GM18502 (cell line): ENCODE measurements around the gene TSPAN16.
"Not testable (repeated sequence)": the region's sequence is repeated elsewhere in the genome, so short reads cannot be mapped to it uniquely, and the experiment has no call there.

Experiments
- ATAC-seq: cut with Tn5 transposase; IDR thresholded peaks from one replicate; pipeline ENCODE4 v1.9.1; 2021; ENCODE audit warnings: mild to moderate bottlenecking; ENCODE audit not compliant: unreplicated experiment, poor library complexity

The TSPAN16 gene

DNA sequence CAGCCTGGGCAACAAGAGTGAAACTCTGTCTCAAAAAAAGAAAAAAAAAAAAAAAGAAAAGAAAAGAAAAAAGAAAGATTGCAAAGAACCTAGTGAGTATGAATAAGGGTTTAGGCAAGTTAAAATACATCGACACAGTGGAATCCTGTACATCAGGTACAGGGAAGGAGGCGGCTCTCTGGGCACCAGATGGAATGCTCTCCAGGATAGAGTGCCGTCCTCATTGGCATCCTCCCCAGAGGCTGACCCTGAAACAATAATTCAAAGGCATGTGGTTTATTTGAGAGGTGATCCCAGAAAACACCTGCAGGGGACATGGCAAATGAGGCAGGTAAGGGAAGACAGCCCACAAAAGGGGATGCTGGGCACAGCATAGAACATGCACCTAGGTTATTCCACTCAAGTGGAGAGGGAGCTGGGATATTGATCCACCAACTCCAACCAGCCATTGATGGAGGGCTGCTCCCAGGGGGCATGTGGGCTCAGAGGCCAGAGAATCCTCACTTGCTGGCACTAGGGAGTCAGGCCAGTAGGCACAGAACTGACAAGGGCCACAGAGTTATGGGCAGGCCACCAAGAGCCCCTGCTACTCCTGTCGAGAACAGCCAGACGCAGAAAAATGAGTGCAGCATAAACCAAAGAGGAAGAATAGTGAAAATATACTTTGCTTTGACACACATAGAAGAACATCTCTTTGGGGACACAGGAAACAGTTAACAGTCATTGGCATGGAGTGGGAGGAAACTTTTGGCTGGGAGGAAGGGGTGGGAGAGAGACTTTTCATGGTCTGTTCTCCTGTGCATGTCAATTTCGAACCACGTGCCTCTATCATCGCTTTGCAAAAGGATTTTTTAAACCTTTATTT is 4.2 kb downstream of the TSPAN16 start:
- no peak for ATAC-seq

DNA sequence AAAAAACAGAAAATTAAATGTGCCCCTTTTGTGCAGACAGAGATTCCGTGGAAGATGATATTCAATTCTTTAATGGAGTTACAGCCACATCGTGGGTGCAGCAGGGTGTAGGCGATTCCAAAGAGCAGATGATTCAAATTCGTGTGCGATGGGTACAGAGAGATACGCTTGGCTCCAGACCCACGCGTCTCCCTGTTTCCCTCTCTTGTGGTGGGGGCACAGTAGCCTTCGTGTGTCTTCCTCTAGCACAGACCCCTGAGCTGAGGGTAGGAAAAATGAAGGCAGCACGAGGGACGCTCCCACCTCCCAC is 4.8 kb downstream of the TSPAN16 start:
- no peak for ATAC-seq

DNA sequence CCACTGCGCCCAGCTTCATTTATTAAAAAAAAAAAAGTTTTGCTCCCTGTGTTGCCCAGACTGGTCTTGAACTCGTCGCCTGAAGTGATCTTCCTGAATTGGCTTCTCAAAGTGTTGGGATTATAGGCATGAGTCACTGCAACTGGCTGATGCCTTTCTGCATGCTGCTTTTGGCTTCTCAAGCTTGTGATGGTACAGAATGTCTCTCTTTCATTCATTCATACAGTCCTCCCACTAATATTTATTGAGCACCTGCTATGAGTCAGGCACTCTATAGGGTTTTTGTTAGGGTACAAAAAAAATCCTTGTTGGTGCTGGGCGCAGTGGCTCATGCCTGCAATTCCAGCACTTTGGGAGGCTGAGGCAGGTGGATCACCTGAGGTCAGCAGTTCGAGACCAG is 9.0 kb downstream of the TSPAN16 start:
- ATAC-seq = no peak

DNA sequence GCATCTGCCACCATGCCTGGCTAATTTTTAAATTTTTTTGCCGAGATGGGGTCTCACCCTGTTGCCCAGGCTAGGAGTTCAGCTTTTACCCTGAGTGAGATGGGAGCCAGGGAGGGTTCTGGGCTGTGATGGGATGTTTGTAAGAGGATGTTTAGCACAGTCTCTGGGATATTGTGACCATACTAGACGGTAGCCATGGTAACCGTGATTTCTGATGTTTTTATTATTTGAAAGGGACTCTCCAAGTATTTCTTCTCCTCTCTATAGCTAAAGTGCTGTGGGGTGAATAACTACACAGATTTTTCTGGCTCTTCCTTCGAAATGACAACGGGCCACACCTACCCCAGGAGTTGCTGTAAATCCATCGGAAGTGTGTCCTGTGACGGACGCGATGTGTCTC is 10.4 kb downstream of the TSPAN16 start:
- no peak for ATAC-seq

DNA sequence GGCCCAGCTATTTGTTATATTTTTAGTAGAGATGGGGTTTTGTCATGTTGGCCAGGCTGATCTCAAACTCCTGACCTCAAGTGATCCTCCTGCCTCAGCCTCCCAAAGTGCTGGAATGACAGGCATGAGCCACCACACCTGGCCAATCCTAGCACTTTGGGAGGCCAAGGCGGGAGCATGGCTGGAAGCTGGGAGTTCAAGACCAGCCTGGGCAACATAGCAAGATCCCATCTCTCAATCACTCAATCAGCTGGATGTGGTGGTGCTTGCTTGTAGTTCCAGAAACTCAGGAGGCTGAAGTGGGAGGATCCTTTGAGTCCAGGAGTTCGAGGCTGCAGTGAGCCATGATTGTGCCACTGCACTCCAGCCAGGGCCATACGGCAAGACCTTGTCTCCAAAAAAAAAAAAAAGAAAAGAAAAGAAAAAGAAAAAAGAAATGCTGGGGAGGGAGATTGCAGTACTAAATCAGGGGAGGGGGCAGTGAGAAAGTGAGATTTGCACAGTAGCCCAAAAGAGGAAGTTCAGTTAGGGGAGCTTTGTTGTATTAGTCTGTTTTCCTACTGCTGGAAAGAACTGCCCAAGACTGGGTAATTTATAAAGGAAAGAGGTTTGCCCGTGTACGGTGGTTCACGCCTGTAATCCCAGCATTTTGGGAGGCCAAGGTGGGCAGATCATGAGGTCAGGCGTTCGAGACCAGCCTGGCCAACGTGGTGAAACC is 24.5 kb downstream of the TSPAN16 start:
- ATAC-seq = not testable (repeated sequence)

DNA sequence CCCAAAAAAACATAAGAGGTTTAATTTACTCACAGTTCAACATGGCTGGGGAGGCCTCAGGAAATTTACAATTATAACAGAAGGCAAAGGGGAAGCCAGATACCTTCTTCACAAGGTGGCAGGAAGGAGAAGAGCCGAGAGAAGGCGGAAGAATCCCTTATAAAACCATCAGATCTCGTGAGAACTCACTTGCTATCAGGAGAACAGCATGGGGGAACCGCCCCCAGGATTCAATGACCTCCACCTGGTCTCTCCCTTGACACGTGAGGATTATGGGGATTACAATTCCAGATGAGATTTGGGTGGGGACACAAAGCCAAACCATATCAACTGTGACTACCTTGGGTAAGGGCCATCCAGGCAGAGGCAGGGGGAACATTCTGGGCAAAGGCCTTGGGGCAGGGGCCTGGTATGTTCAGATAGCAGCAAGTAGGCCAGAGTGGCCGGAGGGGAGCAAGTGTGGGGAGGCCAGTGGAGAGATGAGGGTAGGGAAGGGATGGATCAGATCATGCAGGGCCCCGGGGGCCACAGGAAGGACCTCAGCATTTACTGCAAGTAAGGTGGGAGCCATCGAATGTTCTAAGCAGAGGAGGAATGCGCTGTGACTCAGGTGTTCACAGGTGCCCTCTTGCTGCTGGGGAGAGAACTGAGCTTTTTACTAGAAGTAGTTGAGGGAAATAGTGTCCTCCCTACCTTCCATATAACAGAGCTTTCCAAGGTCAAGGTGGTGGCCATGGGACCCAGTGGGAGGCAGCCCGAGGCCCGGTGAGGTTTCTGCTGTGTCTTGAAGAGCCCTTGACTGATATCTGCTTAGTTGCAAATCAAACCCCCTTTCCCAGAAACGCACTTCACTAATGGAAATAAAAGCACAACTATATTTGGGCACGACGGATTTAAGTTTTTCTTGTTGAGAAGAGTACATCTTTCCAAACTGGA is 25.5 kb downstream of the TSPAN16 start:
- no peak for ATAC-seq

DNA sequence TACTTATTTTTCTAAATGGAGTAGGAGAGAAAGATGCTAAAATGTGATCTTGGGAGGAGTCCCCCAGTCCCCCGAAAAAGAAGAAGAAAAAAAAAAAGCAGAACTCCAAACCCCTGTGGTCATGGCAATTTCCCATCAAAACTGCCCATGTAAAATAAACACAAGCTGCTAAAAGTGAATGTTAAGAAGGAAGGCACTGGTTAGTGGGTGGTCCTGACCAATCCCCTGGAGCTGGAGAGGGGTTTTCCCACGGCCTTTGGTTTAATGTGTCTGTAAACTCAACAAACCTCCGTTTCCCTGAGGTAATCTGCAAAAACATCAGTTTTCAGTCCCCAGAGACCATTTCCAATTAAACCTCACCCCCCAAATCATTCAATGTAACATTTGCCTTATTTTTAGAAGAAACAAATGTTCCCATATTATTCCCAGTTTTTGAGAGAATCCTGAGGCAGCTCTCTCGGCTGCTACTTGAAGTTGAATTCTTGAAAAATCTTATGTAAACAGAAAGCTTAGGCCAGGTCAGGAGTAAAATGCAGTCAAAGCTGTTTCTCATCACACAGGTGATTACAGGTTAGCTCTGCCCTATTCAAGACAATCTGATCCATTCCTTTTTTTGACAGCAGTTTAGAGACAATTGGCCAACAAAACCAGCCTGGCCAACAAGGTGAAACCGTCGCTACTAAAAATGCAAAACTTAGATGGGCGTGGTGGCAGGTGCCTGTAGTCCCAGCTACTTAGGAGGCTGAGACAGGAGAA is 26.5 kb downstream of the TSPAN16 start:
- no peak for ATAC-seq

DNA sequence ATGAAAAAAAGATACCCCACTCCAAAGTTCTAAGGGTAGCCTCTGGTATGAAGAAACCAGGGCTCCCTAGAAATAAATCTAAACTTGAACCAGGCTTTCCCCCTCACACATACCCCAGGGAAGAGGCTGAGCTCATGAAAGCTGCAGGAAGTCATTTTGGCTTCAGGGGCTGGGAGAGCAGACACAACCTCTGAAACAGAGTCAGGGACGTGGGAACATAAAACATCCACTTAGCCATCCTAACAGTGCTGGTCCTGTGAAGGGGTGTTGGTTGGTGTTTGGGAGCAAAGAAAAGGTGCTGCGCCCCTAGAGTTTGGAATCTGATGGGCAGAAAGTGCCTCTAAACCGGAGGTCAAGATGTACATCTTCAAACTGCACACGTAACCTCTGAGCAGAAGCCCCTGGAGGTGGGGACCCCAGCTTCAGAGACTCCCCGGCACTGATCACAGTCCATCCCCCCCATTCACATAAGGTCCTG is 27.7 kb downstream of the TSPAN16 start:
- no peak for ATAC-seq

DNA sequence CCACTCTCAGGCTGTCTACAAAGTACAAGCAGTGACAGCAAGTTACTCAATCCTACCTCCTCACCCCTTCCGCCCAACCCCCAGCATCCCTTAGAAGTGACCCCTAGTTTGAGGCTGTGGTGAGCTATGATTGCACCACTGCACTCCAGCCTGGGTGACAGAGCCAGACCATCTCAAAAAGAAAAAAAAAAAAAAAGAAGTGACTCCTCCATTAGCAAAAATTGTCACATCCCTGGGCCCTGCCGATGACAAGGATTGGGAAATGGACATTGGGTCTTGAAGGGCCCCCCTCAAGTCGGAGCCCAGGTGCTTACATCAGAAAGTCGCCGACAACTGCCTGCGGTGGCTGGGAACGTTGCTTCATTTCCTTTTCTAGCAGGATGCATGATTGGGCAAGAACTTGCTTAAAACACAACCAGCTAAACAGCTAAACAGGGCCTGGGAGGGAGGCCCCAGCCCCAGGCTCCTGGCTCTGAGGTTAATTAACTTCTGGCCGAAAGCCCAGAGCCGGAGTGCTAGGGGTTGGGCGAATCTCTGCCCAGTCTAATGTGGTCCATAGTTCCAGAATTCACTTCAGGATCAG is 28.2 kb downstream of the TSPAN16 start:
- no peak for ATAC-seq

DNA sequence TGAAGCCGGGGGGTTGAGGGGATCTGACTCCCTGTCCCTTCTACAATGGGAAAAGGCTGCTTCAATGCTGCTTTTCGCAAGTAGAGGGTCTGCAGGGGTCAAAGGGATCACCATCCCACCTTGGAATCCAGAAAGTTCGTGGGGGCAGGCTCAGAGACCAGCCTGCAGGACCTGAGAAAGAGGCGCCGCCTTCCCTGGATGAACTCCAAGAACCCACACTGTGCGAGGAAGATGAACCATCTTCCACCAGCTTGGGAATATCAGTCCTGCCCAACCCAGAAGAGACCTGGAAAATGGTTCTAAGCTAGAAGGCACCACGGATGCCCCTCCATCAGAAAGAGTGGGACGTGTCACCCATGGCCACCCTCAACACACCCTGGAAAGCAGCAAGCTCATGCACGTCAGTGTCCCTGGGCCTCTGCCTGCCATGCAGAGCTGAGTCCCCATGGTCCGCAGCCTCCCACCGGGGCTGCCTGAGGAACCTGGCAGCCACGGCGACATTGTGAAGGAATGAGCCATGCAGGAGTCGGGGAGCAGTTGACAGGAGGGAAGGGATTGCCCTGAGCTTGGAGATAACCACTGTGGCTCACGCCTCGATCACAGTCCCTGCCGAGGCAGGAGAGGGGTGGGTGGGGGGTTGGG is 28.9 kb downstream of the TSPAN16 start:
- ATAC-seq = no peak

DNA sequence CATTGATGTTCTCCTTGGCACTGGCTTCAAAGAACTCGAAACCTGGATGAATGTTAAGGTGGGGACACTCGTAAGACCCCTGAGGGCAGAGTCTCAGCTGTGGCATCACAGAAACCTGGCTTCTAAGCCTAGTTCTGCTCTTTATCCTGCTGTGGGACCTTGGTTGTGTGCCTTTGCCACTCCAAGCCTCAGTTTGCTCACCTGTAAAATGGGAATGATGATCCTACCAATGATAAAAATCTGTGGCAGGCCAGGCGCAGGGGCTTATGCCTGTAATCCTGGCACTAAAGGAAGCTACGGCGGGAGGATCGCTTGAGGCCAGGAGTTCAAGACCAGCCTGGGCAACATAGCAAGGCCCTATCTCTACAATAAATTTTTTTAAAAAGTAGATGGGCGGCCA is 29.6 kb downstream of the TSPAN16 start:
- ATAC-seq = no peak

DNA sequence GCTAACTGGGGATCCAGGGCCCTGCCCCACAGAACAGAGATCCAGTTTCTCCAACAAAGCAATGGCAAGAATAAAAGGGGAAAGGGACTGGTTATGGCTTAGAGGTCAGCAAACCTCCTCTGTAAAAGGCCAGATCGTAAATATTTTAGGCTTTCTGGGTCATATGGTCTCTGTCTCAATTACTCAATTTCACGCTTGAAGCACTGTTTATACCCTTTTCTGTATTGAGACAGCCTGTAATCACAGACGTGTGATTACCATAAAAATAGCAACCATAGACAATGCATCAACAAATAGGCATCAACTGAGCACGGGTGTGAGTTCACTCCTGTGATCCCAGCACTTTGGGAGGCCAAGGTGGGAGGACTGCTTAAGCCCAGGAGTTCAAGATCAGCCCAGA is 34.2 kb downstream of the TSPAN16 start:
- ATAC-seq = no peak

DNA sequence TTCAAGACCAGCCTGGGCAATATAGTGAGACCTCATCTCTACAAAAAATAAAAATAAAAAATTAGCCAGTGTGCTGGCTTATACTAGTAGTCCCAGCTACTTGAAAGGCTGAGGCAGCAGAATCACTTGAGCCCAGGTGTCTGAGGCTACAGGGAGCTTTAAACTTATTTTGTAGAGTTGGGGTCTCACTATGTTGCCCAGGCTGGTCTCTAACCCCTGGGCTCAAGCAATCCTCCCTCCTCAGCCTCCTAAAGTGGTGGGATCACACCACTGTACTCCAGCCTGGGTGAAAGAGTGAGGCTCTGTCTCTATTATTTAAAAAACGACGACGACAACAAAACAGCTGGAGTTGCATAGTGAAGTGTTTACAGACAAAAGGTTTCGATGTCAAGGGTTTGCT is 35.5 kb downstream of the TSPAN16 start:
- ATAC-seq = no peak

DNA sequence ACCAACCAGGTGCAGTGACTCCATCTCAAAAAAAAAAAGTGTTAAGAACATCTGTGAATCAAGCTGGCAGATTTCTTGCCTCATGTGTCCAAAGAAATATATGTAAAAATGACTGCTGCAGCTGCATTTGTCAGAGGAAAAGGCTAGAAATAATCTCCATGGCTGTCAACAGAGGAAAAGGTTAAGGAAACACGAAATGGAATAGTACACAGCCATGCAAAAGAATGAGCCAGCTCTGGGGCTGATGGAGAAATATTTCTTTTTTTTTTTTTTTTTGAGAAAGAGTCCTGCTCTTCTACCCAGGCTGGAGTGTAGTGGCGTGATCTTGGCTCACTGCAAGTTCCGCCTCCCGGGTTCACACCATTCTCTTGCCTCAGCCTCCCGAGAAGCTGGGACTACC is 36.9 kb downstream of the TSPAN16 start:
- no peak for ATAC-seq

DNA sequence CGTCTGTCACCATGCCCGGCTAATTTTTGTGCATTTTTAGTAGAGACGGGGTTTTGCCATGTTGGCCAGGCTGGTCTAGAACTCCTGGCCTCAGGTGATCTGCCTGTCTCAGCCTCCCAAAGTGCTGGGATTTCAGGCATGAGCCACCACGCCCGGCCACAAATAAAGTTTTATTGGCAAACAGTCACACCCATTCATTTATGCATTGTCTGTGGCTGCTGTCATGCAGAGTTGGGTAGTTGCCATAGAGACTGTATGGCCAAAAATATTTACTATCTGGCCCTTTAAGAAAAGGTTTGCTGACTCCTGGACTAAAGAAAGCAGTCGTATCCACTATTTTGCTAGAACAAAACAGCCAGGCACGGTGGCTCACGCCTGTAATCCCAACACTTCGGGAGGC is 37.9 kb downstream of the TSPAN16 start:
- not testable (repeated sequence) for ATAC-seq

DNA sequence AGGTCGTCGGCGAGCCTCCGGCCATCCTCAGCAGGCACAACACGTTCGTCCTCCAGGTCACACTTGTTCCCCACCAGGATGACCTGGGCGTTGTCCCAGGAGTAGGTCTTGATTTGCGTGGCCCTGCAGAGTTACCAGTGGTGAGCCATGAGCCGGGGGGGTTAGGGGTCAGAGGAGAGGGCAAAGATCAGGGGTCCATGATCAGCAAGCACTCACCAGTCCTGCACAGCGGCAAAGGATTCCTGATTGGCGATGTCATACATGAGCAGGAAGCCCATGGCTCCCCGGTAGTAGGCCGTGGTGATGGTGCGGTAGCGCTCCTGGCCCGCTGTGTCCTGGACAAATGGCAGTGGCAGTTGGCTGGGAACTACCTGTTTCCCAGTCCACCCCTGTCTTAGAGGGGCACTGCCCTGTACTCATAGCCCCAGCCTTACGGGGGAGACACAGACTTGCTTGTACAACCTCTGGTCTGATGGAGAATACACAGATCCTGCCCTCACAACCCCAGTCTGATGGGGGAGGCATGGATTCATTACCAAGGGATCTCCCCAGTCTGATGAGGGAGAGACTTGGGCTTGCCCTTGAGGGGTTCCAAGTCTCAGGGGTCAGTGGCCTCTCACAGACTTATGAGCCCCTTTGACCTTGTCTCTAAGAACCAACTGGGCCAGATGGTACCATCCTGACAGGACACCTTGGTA is 39.6 kb downstream of the TSPAN16 start:
- no peak for ATAC-seq

DNA sequence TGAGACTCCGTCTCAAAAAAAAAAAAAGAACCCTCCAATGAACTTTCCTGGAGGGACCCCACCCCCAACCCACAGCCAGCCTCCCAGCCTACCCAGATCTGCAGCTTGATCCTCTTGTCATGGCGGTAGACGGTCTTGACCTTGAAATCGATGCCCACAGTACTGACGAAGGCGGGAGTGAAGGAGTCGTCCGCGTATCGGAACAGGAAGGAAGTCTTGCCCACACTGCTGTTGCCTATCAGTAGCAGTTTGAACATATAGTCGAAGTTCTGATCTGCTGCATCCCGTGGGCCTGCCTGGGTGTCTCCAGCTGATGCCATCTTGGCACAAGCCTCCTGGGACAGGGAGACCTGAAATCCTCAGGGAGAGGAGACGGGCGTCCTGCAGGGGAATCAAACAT is 41.1 kb downstream of the TSPAN16 start:
- ATAC-seq = no peak

DNA sequence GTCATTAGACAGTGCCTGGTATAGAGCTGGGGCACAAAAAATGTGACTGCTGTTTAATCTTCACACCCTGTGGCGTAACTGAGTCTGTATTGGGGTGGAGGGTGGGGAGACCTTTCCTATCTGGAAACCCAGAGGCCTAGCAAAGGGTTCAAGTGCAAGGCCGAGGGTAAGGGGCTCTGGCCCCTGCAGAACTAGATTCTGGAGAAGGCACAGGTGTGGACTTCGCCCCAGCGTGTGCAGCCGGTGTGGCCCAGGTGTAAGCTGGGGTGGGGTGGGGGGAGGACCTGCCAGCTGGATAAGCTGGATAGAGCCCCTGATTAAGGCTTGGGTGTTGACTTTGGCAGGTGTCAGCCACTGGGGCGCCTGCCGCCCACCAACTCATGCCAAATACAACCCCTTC is 42.2 kb downstream of the TSPAN16 start:
- ATAC-seq = no peak
